ENCODE data around the gene PIP4K2A. TPM values are rescaled to one million over a fixed set of nuclear protein-coding genes. Genes with fewer than 3 reads are reported as not detected.
A peak's percentile ranks its signal among the peaks of the same experiment; 100 is the strongest.

The PIP4K2A gene
- total RNA-seq, 6 experiments from 2014 or later = 8.1 to 27.6 (median 12.0) TPM

DNA sequence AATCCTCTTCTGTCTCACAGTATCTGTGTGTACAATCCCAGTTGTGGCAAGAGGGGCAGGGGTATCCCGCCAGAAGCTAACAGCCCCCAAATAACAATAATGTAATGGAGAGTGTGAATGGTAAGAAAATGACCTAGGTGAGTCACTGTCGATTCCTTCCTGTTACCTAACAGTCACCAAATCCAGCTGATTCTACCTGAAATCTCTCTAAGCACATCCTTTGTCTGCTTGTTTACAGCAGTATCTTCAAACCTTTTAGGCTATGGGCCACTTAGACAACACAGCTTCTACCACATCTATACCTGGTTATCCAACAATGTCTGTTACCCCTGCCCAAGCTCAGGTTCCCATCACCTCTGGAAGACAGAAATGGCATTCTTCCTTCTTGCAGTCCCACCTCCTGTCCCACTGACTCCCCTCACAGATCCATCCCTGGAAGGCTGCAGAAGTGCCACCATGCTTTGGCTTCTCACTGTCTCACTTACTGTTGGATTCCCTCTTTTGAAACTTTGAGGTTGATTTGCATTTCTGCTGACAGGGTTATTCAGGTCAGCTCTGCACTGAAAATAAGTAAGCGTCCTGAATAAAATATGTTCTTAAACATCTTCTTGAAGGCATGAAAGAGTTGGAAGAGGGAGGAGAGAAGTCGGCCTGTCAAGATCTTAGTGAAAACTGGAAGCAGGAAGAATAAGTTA lies 13.1 kb downstream of the PIP4K2A start:
- Histone ChIP-seq H3K36me3 (no peaks in the 10 kb centered on the region), H3K4me1 (peaks cover 0 to 17% (median 4%) of the 10 kb centered on the region in 4 donors), H3K27ac (no peak overlapping the region), H3K4me3 (no peak overlapping the region), H3K27me3 (no peaks in the 10 kb centered on the region), H3K9me3 (no peaks in the 10 kb centered on the region)
- DNase-seq = no peak
- TF ChIP-seq POLR2A (IDR thresholded peaks at IDR 0.05) = no peak
- TF ChIP-seq, protein P1, sequence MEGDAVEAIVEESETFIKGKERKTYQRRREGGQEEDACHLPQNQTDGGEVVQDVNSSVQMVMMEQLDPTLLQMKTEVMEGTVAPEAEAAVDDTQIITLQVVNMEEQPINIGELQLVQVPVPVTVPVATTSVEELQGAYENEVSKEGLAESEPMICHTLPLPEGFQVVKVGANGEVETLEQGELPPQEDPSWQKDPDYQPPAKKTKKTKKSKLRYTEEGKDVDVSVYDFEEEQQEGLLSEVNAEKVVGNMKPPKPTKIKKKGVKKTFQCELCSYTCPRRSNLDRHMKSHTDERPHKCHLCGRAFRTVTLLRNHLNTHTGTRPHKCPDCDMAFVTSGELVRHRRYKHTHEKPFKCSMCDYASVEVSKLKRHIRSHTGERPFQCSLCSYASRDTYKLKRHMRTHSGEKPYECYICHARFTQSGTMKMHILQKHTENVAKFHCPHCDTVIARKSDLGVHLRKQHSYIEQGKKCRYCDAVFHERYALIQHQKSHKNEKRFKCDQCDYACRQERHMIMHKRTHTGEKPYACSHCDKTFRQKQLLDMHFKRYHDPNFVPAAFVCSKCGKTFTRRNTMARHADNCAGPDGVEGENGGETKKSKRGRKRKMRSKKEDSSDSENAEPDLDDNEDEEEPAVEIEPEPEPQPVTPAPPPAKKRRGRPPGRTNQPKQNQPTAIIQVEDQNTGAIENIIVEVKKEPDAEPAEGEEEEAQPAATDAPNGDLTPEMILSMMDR (IDR thresholded peaks at IDR 0.05) = no peak
- 76% methylated on average over 4 of the region's 4 CpGs for WGBS (ENCODE audit: insufficient coverage, low coverage, low lambda C conversion rate, missing lambda C conversion rate)
- no peak for ATAC-seq
- intact Hi-C loops (cut with DNase I) = no loop called here

DNA sequence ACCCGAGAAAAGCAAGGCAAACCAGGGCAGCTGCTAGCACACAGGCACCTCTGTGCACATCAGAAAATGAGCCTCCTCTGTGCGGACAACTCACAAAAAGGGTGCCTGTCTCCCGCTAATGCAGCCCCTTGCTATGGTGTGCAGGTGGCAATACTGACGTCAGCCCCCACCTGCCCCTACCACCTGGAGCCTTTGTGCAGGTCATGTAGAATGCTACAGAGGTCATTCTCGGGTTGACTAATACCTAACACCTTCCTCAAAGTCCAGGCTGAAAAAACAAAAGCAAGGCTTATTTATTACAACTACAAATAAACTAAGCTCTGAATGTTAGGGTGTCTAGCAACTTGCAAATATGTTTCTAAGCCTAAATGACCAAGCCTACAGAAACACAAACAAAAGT lies 13.9 kb downstream of the PIP4K2A start:
- no peaks in the 10 kb centered on the region for H3K9me3 ChIP-seq
- H3K27me3 ChIP-seq = no peaks in the 10 kb centered on the region
- no peak overlapping the region for H3K4me3 ChIP-seq
- intact Hi-C loops (cut with DNase I) = no loop called here
- no peaks in the 10 kb centered on the region for H3K36me3 ChIP-seq
- no peak for TF ChIP-seq POLR2A (IDR thresholded peaks at IDR 0.05)
- TF ChIP-seq, protein P1 (IDR thresholded peaks at IDR 0.05) = no peak
- ATAC-seq (no peak), DNase-seq (no peak)
- H3K4me1 ChIP-seq = peaks cover 0 to 17% (median 4%) of the 10 kb centered on the region in 4 donors
- no peak overlapping the region for H3K27ac ChIP-seq
- 67% methylated on average over 4 of the region's 5 CpGs for WGBS (ENCODE audit: insufficient coverage, low coverage, low lambda C conversion rate, missing lambda C conversion rate)

DNA sequence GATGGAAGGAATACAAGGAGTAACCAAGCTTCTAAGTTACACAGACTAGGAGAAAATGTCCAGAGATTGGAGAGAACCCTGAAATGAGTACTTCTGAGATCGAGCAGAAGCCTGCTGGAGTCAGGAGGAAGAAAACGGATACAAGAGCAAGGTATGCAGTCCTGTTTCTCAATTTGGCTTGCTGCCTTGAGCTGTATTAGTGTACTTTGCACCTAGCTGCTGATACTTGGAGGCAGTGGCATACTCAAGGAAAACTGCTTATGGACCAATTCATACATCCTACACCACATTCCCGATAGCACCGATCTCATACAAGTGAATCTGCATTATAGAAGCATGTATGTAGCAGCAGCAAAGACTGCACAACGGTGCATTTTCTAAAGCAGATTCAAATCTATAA lies 14.4 kb downstream of the PIP4K2A start:
- DNase-seq (no peak), ATAC-seq (peak; percentile 56 to 73 (median 68))
- 56% methylated on average over 5 of the region's 5 CpGs for WGBS (ENCODE audit: insufficient coverage, low coverage, low lambda C conversion rate, missing lambda C conversion rate)
- H3K4me1 ChIP-seq = peaks cover 0 to 17% (median 4%) of the 10 kb centered on the region in 4 donors
- H3K4me3 ChIP-seq = no peak overlapping the region
- no peaks in the 10 kb centered on the region for H3K9me3 ChIP-seq
- no peaks in the 10 kb centered on the region for H3K27me3 ChIP-seq
- no peak for TF ChIP-seq POLR2A (IDR thresholded peaks at IDR 0.05)
- TF ChIP-seq, protein P1 (IDR thresholded peaks at IDR 0.05) = no peak
- no peaks in the 10 kb centered on the region for H3K36me3 ChIP-seq
- intact Hi-C loops (cut with DNase I) = no loop called here
- no peak overlapping the region for H3K27ac ChIP-seq

DNA sequence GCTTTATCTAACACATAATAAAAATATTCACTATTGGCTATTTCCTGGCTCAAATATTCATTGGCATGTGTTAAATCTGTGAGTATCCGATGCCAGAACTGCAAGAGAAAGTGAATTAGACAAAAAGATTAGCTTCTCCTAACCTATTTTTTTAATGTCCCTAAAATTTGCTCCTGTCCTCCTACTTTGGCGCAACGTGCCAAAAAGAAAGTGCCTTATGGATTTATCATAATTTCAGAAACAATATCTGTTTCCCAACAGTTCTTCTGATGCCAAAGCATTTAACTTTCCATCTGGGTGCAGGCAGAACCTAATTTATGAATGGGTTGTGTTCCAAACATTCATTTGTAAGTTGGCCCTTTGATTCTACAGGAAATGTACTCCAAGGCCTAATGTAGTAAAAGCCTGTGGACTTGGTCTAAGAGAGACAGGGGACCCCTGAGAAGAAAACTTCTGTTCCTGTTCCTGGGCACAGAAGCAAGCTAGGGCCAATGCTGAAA lies 15.4 kb downstream of the PIP4K2A start:
- WGBS (ENCODE audit: insufficient coverage, low coverage, low lambda C conversion rate, missing lambda C conversion rate) = 70% methylated on average over 3 of the region's 3 CpGs

More for the DNA sequence above, 15.4 kb downstream of the PIP4K2A start:
- H3K9me3 ChIP-seq = no peaks in the 10 kb centered on the region
- H3K4me3 ChIP-seq = no peak overlapping the region
- no peaks in the 10 kb centered on the region for H3K27me3 ChIP-seq
- no peaks in the 10 kb centered on the region for H3K36me3 ChIP-seq
- TF ChIP-seq POLR2A (IDR thresholded peaks at IDR 0.05) = no peak
- TF ChIP-seq, protein P1 (IDR thresholded peaks at IDR 0.05) = no peak
- ATAC-seq (no peak), DNase-seq (no peak)
- peaks cover 0 to 17% (median 4%) of the 10 kb centered on the region in 4 donors for H3K4me1 ChIP-seq
- intact Hi-C loops (cut with DNase I) = no loop called here
- no peak overlapping the region for H3K27ac ChIP-seq
